Esophagus squamous epithelium (tissue), 4 donors: ENCODE measurements around the gene TNIP3.

Experiments
- CTCF ChIP-seq, 6 experiments: fragments of 450-650 bp in 4 of 6; fragments of 200-600 bp in 2 of 6; sonication (generic) in 2 of 6; IDR thresholded peaks; one replicate each; pipeline ENCODE4 v1.5.1; 2016 to 2019; ENCODE audit warnings: antibody characterized with exemption in 6 of 6, mild to moderate bottlenecking in 4 of 6, moderate library complexity in 4 of 6
- POLR2A ChIP-seq, 4 donors: fragments of 450-650 bp; IDR thresholded peaks; one replicate each; pipeline ENCODE4 v1.6.1; 2017; ENCODE audit warnings: antibody characterized with exemption in 4 of 4, mild to moderate bottlenecking in 4 of 4, moderate library complexity in 3 of 4

- TF ChIP-seq CTCF (IDR thresholded peaks at IDR 0.05) (no peak), POLR2A (IDR thresholded peaks at IDR 0.05) (no peak)
Observed at GRCh38 chr4:121146530-121146929, 17.6 kb downstream of the TNIP3 start.
